ENCODE results near the gene SNRPD2. TPM values are rescaled to one million over a fixed set of nuclear protein-coding genes. Genes with fewer than 3 reads are reported as not detected.

Gene SNRPD2
- total RNA-seq, 1 experiment from 2014 or later, result 631 TPM

- H3K79me2 ChIP-seq (ENCODE audit: low read length), result peaks cover 29% of the 10 kb centered on the region
Observed at GRCh38 chr19:45712699-45713067, 20.9 kb upstream of the SNRPD2 start.

GRCh38 chr19:45711851-45712698, 20.3 kb upstream of the SNRPD2 start:
- Histone ChIP-seq H3K36me3 (ENCODE audit: low read depth, low read length) (no peaks in the 10 kb centered on the region), H3K27me3 (ENCODE audit: low read length) (no peaks in the 10 kb centered on the region), H3K9me2 (replicated peaks; ENCODE audit: low read length) (no peaks in the 10 kb centered on the region), H3K4me3 (ENCODE audit: low read length) (no peak overlapping the region), H3K4me2 (ENCODE audit: low read length) (no peak overlapping the region), H3K27ac (ENCODE audit: low read length) (no peak overlapping the region), H2AFZ (ENCODE audit: low read length) (no peak overlapping the region), H4K20me1 (ENCODE audit: low read length) (no peaks in the 10 kb centered on the region), H3K9ac (ENCODE audit: low read length) (no peak overlapping the region), H3F3A (ENCODE audit: low read length, unreplicated experiment) (no peaks in the 10 kb centered on the region), H3K9me3 (ENCODE audit: low read length) (no peaks in the 10 kb centered on the region), H3K79me2 (ENCODE audit: low read length) (peaks cover 29% of the 10 kb centered on the region), H3K4me1 (ENCODE audit: insufficient read depth, low read length) (peaks cover 8% of the 10 kb centered on the region)
- intact Hi-C loops (cut with micrococcal nuclease), result no loop called here
- no peak for DNase-seq
- CTCF ChIA-PET, result no interaction called here
- no TSS peak for BruUV-seq (replicated peaks)
- no peak for ATAC-seq
- TF ChIP-seq EZH2 (IDR thresholded peaks at IDR 0.05; ENCODE audit: low read length, unreplicated experiment), result no peak
- TF ChIP-seq, protein P1, sequence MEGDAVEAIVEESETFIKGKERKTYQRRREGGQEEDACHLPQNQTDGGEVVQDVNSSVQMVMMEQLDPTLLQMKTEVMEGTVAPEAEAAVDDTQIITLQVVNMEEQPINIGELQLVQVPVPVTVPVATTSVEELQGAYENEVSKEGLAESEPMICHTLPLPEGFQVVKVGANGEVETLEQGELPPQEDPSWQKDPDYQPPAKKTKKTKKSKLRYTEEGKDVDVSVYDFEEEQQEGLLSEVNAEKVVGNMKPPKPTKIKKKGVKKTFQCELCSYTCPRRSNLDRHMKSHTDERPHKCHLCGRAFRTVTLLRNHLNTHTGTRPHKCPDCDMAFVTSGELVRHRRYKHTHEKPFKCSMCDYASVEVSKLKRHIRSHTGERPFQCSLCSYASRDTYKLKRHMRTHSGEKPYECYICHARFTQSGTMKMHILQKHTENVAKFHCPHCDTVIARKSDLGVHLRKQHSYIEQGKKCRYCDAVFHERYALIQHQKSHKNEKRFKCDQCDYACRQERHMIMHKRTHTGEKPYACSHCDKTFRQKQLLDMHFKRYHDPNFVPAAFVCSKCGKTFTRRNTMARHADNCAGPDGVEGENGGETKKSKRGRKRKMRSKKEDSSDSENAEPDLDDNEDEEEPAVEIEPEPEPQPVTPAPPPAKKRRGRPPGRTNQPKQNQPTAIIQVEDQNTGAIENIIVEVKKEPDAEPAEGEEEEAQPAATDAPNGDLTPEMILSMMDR (conservative IDR thresholded peaks at IDR 0.05; ENCODE audit: low read depth, low read length), result no peak
- no peak for TF ChIP-seq EZH2phosphoT487 (IDR thresholded peaks at IDR 0.05; ENCODE audit: borderline replicate concordance, low read length)
- POLR2A ChIA-PET (ENCODE audit: unreplicated experiment), result no interaction called here

More at GRCh38 chr19:45712699-45713067, 20.9 kb upstream of the SNRPD2 start:
- Histone ChIP-seq H3K9ac (ENCODE audit: low read length) (no peak overlapping the region), H3K9me2 (replicated peaks; ENCODE audit: low read length) (no peaks in the 10 kb centered on the region), H3K27ac (ENCODE audit: low read length) (no peak overlapping the region), H3K9me3 (ENCODE audit: low read length) (no peaks in the 10 kb centered on the region), H3K36me3 (ENCODE audit: low read depth, low read length) (no peaks in the 10 kb centered on the region), H3F3A (ENCODE audit: low read length, unreplicated experiment) (no peaks in the 10 kb centered on the region), H4K20me1 (ENCODE audit: low read length) (no peaks in the 10 kb centered on the region), H3K4me1 (ENCODE audit: insufficient read depth, low read length) (peaks cover 11% of the 10 kb centered on the region), H3K27me3 (ENCODE audit: low read length) (no peaks in the 10 kb centered on the region), H3K4me3 (ENCODE audit: low read length) (no peak overlapping the region), H3K4me2 (ENCODE audit: low read length) (no peak overlapping the region), H2AFZ (ENCODE audit: low read length) (no peak overlapping the region)
- TF ChIP-seq EZH2phosphoT487 (IDR thresholded peaks at IDR 0.05; ENCODE audit: borderline replicate concordance, low read length), result no peak
- TF ChIP-seq, protein P1 (conservative IDR thresholded peaks at IDR 0.05; ENCODE audit: low read depth, low read length), result no peak
- no peak for TF ChIP-seq EZH2 (IDR thresholded peaks at IDR 0.05; ENCODE audit: low read length, unreplicated experiment)
- intact Hi-C loops (cut with micrococcal nuclease), result no loop called here
- DNase-seq (no peak), ATAC-seq (no peak)
- ChIA-PET POLR2A (ENCODE audit: unreplicated experiment) (no interaction called here), CTCF (no interaction called here)
- no TSS peak for BruUV-seq (replicated peaks)

All from PC-3 (cell line).